ENCODE data around the gene NUCB1. TPM values are rescaled to one million over a fixed set of nuclear protein-coding genes. Genes with fewer than 3 reads are reported as not detected.

The NUCB1 gene
- total RNA-seq, 1 donor from 2014 or later = 248 TPM

DNA sequence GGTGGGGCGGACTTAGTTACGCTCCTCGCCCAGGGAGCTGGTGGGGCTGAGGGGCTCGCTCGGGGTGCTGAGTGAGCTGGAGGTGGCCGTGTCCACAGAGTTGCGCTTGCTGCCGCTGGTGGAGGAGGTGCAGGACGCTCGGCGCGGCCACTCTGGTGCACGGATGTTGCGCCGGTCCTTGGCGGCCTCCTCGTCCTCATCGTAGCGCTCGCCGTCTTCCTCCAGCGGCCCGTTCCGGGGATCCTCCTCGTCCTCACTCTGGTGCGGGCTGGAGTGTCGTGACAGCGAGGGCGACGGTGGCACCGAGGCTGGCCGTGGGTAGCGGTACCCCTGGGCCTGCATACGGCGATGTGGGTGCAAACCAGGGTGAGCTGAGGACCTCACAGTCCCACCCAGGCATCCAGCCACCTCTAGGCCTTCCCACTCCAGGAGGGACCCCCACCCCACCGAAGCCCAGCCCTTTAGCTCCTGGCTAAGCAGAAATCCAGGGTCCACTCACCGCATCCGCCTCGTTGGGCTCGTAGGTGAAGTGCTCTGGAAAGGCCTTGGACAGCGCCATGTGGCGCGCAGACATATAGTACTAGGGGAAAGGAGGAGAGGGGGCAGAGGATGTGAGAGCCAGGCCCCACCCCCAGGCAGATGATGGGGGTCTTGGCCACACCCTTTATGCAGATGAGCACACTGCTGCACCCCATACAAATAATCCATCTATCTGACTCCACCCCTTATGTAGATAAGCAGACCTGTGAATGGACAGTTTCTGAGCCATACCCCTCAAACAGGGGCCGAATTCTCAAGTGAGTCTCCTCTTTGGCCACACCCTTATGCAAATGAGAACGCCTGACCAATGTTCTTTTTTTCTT lies 69.4 kb downstream of the NUCB1 start:
- TF ChIP-seq CTCF (IDR thresholded peaks at IDR 0.05; ENCODE audit: insufficient read depth, low read length, poor library complexity, severe bottlenecking) = no peak
- no peak for DNase-seq (ENCODE audit: low read depth)
- H3K36me3 ChIP-seq (ENCODE audit: control insufficient read depth, insufficient read depth, low read length) = no peaks in the 10 kb centered on the region

GRCh38 chr19:48970139-48970766 lies 70.1 kb downstream of the NUCB1 start:
- Histone ChIP-seq H3K4me3 (ENCODE audit: low read depth, low read length) (no peak overlapping the region), H3K36me3 (ENCODE audit: control insufficient read depth, insufficient read depth, low read length) (no peaks in the 10 kb centered on the region), H3K27me3 (ENCODE audit: control insufficient read depth, insufficient read depth, low read length) (no peaks in the 10 kb centered on the region)
- TF ChIP-seq CTCF (IDR thresholded peaks at IDR 0.05; ENCODE audit: insufficient read depth, low read length, poor library complexity, severe bottlenecking) = no peak
- DNase-seq (ENCODE audit: low read depth) = no peak

More for the DNA sequence above, 69.4 kb downstream of the NUCB1 start:
- Histone ChIP-seq H3K27me3 (ENCODE audit: control insufficient read depth, insufficient read depth, low read length) (no peaks in the 10 kb centered on the region), H3K4me3 (ENCODE audit: low read depth, low read length) (no peak overlapping the region)

GRCh38 chr19:48970923-48971395 lies 70.8 kb downstream of the NUCB1 start:
- no peak for DNase-seq (ENCODE audit: low read depth)
- no peaks in the 10 kb centered on the region for H3K27me3 ChIP-seq (ENCODE audit: control insufficient read depth, insufficient read depth, low read length)
- H3K36me3 ChIP-seq (ENCODE audit: control insufficient read depth, insufficient read depth, low read length) = no peaks in the 10 kb centered on the region
- peak; percentile 92 for TF ChIP-seq CTCF (IDR thresholded peaks at IDR 0.05; ENCODE audit: insufficient read depth, low read length, poor library complexity, severe bottlenecking)
- H3K4me3 ChIP-seq (ENCODE audit: low read depth, low read length) = no peak overlapping the region

Other genes with a start within 250 kb of the NUCB1 start
- not detected in 2 replicates for gene NTN5, start 227.3 kb upstream of the NUCB1 start, total RNA-seq
- gene FUT2, start 204.3 kb upstream of the NUCB1 start, total RNA-seq = 1.8 and 1.9 TPM in 2 replicates
- 1.0 and 1.3 TPM in 2 replicates for gene MAMSTR, start 180.6 kb upstream of the NUCB1 start, total RNA-seq
- gene RASIP1, start 159.7 kb upstream of the NUCB1 start, total RNA-seq = 3.8 and 4.8 TPM in 2 replicates
- 0.25 TPM in 1 of 2 replicates, not detected in the other for gene IZUMO1, start 153.4 kb upstream of the NUCB1 start, total RNA-seq
- gene FUT1, start 147.7 kb upstream of the NUCB1 start, total RNA-seq = 10.4 and 12.3 TPM in 2 replicates
- gene FGF21, start 144.8 kb upstream of the NUCB1 start, total RNA-seq = 0.13 TPM in 1 of 2 replicates, not detected in the other
- gene BCAT2, start 89.3 kb upstream of the NUCB1 start, total RNA-seq = 47.7 and 56.8 TPM in 2 replicates
- 10.2 and 15.0 TPM in 2 replicates for gene HSD17B14, start 63.8 kb upstream of the NUCB1 start, total RNA-seq
- 10.0 and 11.1 TPM in 2 replicates for gene PLEKHA4, start 31.7 kb upstream of the NUCB1 start, total RNA-seq
- gene PPP1R15A, start 27.9 kb upstream of the NUCB1 start, total RNA-seq = 225 and 233 TPM in 2 replicates
- not detected in 2 replicates for gene TULP2, start 1.6 kb upstream of the NUCB1 start, total RNA-seq
- gene DHDH, start 33.4 kb downstream of the NUCB1 start, total RNA-seq = 1.0 and 1.5 TPM in 2 replicates
- 128 and 140 TPM in 2 replicates for gene BAX, start 54.6 kb downstream of the NUCB1 start, total RNA-seq
- gene FTL, start 65.0 kb downstream of the NUCB1 start, total RNA-seq = 2,415 and 2,688 TPM in 2 replicates
- 23.1 and 24.8 TPM in 2 replicates for gene GYS1, start 93.0 kb downstream of the NUCB1 start, total RNA-seq
- 174 and 177 TPM in 2 replicates for gene RUVBL2, start 93.6 kb downstream of the NUCB1 start, total RNA-seq
- 8.2 and 8.4 TPM in 2 replicates for gene LHB, start 116.8 kb downstream of the NUCB1 start, total RNA-seq
- gene CGB3, start 124.0 kb downstream of the NUCB1 start, total RNA-seq = not detected in 2 replicates
- 1.9 and 5.1 TPM in 2 replicates for gene CGB2, start 131.6 kb downstream of the NUCB1 start, total RNA-seq
- gene CGB1, start 136.6 kb downstream of the NUCB1 start, total RNA-seq = 13.7 and 15.3 TPM in 2 replicates
- gene CGB5, start 143.5 kb downstream of the NUCB1 start, total RNA-seq = 0.89 TPM in 1 of 2 replicates, not detected in the other
- 3.3 and 7.4 TPM in 2 replicates for gene CGB8, start 148.8 kb downstream of the NUCB1 start, total RNA-seq
- gene CGB7, start 157.4 kb downstream of the NUCB1 start, total RNA-seq = 5.5 and 14.4 TPM in 2 replicates
- 0.58 TPM in 1 of 2 replicates, not detected in the other for gene NTF4, start 164.5 kb downstream of the NUCB1 start, total RNA-seq
- gene KCNA7, start 172.4 kb downstream of the NUCB1 start, total RNA-seq = not detected in 2 replicates
- 108 and 135 TPM in 2 replicates for gene SNRNP70, start 185.1 kb downstream of the NUCB1 start, total RNA-seq
- gene LIN7B, start 214.1 kb downstream of the NUCB1 start, total RNA-seq = 3.4 and 5.8 TPM in 2 replicates
- 4.2 and 4.6 TPM in 2 replicates for gene C19orf73, start 218.8 kb downstream of the NUCB1 start, total RNA-seq
- 0.88 and 10.9 TPM in 2 replicates for gene PPFIA3, start 219.2 kb downstream of the NUCB1 start, total RNA-seq

Data from kidney epithelial cell (primary cell).